HG02798 (cell line): ENCODE measurements around the gene PHC3.
A peak's percentile ranks its signal among the peaks of the same experiment; 100 is the strongest.

ENCODE experiments used
- ATAC-seq: cut with Tn5 transposase; IDR thresholded peaks from one replicate; pipeline ENCODE4 v1.9.1; 2021; ENCODE audit warnings: mild to moderate bottlenecking; ENCODE audit not compliant: unreplicated experiment, poor library complexity

The PHC3 gene

DNA sequence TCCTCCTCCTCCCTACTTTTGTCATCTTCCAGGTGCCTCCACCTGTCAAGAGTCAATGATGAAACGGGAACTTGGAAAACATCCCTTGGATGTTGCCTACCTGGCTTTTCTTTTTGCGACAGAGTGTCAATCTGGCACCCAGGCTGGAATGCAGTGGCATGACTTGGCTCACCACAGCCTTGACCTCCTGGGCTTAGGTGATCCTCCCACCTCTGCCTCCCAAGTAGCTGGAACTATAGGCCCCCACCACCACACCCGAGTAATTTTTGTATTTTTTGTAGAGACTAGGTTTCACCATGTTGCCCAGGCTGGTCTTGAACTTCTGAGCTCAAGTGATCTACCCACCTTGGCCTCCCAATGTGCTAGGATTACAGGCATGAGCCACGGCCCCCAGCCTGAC is 100.9 kb downstream of the PHC3 start:
- ATAC-seq: no peak

DNA sequence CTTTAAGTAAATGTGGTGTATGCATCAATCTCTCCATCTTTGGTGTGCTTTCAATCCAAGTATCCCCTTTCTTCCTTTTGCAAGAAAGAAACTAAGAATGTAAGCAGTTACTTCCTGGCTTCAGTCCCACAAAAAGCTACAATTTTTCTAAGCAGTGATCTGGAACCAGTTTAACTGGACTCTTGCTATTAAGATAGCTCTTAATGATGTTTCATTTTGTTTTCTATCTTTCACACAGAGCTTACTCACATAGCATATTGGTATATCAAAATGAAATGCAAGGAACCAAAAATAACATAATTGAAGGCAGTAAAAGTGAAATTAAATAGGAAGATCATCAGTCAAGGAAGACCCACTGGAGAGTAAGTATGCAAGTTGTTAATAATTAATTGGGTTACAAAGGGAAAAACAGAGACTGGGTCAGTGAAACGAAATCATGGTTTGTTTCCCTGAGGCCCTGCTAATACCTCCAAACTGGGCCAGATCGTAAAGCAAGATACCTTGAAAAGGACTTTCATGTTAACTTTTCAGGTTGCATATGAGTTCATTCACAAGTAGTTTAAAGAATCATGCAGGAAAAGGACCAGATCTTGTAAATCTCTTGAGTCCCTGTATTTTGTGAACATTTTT is 101.9 kb downstream of the PHC3 start:
- ATAC-seq: no peak

DNA sequence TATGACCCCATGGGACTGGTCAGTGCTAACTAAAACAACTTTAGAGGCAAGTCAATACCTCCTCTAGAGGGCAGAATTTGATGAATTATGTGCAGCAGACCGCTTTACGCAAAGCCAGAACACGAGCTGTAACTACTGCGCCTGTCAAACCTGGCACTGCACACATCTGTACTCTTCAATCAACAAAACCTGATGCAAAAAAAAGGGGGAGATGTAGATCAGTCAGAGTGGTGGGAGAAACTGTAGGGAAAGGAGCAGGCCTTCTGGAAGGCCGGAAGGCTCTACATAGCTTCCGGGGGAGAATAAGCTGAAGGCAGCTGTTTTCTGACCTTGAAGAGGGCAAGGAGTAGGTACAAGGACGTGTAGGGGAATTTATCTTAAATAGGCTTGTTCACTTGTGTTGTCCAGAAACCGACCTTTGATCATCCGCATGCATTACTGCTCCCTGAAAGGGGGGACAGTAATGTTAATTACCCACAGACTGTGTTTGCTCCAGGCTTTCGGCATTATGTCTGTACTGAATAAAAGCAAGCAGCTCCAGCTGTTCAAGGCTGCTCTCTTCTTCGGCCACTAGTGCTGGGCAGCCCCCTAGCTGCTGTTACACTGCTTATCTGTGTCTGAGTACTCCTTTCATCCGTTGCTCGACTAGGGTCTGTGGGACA is 102.8 kb downstream of the PHC3 start:
- no peak for ATAC-seq

DNA sequence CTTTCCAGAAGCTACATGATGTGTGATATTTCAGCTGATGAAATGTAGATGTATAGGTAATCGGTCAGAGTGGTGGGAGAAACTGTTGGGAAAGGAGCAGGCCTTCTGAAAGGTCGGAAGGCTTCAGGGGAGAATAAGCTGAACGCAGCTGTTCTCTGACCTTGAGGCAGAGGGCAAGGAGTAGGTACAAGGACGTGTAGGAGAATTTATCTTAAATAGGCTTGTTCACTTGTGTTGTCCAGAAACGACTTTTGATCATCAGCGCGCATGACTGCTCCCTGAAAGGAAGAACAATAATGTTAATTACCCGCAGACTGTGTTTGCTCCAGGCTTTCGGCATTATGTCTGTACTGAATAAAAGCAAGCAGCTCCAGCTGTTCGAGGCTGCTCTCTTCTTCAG is 104.2 kb downstream of the PHC3 start:
- ATAC-seq: no peak

DNA sequence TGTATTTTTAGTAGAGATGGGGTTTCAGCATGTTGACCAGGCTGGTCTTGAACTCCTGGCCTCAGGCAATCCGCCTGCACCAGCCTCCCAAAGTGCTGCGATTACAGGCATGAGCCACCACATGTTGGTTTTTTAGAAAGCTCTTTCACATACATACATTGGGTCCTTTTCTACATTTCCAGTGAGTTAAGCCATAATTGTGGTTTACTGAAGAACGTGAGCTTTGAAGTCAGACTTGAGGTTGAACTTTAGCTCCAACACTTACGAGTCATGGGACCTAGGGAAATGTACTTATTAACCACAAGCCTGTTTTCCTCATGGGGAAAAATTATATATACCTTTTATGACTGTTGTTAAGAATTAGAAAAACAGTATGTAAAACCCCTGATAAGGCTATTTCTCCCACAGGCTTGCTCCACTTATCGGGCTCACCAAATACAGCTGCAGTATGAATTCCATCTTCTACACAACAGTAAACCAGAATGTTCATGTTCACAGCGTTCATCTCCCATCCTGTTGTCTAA is 104.8 kb downstream of the PHC3 start:
- ATAC-seq: no peak

DNA sequence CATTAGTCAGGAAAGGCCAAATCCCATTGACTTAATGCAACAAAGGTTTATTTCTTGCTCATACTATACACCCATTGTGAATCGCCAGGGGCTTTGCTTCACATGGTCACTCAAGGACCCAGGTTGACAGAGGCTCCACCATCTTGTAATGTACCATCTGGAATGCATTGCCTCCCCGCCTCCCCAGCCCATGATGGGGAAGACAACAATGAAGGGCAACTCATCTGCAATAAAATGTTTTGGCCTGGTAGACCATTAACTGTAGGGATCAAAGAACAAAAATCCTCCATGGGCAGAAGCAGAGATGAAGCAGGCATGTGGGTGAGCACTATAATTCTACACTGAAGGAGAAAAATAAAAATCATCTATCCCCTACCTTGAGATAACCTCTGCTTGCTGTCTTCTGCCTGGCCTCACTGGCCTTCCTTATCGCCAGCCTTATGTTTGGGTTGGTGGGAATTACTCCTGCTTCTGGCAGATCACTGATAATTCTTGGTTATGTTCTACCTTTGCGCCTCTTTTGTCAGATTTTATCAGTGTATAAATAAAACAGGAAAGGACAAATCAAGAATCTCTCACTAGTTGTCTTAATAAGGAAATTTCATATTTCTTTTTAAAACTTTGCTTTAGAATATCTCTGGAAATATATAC is 106.0 kb downstream of the PHC3 start:
- no peak for ATAC-seq

DNA sequence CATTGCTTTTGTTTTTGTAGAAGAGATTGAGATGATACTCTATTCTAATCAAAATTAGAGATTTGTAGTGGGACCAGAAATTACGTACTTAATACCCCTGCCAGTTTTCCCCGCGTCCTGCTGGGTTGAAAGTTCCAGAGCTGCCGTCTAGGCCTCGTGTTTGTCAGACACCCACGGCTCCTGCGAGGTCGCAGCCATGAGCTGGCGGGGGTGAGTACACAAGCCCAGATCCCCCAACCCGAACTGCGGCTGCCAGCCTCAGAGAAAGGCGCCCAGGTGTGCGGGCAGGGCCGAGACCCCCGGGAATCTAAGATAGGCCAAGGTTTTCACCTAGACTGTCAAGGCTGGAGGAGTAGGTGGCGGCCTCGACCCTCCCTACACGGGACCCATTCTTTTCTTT is 117.4 kb downstream of the PHC3 start:
- no peak for ATAC-seq

DNA sequence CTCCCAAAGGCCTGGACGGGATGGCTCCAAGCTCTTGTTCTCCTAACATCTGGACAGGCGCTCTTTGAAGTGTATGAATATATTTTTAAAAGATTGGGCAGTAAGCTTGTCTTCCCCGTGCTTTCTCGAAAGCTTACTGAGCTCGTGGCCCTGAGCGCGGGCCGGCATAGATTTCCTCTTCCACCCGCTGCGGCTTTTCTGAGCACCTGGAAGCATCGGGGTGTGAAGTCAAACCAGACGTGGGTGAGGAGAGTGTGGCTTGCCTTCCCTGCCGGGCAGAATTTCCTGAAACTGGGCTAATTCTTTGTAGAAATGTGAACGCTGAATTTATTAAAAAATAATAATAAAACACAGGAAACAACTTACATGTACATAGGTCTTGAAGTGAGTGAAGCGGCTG is 117.8 kb downstream of the PHC3 start:
- ATAC-seq: no peak

DNA sequence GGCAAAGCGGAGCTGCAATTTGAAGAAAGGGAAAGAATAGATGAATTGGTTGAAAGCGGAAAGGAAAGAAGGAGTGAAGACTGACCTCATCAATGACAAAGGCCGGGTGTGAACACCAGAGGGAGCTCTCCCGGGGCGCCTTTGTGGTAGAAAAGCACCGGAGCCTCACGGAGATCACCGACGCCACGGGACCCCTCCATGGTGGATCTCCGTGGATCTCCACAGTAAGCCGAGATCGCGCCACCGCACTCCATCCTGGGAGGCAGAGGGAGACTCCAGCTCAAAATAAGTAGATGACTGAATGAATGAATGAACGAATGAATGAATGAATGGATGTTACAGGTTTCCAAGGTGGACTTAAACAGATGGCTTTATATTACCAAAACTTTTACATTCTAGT is 118.8 kb downstream of the PHC3 start:
- no peak for ATAC-seq

DNA sequence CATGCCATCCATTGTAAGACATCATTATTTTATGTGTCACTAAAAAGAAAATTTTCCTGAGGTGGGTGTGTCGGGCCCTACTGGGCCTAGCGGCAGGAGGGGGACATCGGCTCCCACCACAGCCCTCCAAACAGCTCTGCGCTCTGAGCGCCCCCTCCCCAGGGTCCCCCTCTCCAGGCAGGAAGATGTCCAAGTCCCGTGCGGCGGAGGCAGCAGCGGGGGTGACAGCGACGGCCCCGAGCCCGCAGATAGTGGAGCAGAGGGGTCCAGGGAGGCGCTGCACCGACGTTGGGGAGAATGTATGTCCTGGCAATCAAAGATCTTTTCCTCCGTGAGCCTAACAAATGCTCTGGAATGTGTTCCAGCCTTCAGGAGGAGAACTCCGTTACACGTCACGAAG is 119.5 kb downstream of the PHC3 start:
- no peak for ATAC-seq

DNA sequence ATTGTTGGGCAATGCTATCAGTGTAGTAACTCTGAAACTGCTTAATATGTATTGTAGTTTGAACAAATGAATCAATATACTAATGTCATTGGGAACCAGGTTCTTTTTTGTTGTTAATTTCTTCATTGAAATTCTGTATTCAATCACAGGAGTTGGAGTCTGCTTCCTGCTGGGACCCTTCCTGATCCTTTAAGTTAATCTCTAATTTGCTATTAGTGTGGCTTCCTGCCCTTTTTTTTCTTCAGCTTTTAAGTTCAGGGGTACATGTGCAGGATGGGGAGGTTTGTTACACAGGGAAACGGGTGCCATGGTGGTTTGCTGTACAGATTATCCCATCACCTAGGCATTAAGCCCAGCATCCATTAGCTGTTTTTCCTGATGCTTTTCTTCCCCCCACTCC is 122.1 kb downstream of the PHC3 start:
- ATAC-seq: no peak

DNA sequence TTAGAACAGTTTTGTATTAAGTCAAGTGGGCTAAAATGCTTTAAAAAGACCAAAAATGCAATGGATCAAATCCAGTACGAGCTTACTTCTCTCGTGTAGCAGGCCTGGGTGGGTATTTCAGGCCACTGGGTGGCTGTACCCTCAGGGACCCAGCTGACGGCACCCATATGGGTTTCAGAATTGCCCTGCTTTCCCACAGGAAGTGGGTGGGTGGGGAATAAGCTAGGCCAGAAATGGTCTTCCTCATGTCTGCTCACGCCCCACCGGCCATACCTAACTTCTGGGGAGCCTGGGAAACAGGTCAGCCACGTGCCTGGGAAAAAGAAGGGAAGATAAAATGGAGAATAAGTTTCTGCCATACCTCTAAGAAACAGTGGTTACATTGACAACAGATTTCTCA is 123.4 kb downstream of the PHC3 start:
- no peak for ATAC-seq

DNA sequence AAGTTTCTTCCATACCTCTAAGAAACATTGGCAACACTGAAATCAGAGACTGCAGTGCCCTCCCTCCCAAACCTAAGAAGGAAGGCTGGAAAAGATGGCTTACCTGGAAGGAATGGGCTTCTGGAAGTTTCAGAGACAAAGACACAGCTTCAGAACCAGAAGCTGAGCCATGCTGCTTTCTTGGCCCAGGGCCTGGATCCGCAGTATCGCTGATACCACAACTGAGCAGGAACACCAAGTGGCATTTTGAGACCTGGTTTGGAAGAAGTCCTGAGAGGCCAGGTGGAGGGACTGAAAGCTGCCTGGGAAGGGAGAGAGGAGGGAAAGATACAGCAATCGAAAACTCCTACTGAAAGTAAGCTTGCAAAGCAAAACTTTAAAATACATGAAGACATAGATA is 124.0 kb downstream of the PHC3 start:
- no peak for ATAC-seq

DNA sequence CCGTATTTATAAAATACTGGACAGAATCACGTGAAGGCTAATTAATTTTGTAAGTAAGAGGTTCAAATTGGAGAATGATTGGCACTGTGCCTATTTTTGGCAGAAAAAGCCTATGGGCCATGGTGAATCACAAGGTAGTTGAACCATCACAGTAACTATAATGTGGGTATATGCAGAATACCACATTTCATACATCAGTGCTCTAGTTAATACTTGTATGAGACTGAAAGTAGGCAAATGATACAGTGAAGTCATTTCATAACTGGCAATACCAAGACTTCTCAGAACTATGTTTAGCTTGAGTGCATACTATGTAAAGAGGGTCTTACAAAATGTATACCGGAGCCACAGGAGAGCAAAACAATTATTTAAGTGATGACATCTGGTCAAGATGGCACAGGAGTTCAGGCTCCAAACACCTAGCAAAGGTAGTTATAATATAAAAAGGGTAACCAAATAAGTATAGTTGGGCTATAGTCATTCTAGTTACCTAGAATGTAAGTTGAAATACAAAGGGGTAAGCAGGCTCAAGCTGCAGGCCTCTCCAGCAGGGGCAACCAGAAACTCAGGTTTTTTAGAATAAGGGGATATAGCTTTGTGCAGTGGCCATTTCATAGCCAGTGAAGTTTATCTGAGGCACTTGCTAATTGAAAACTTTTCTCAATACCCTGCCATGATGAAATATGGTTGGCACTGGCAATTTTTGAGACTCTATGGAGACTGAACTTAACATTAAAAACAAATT is 124.7 kb downstream of the PHC3 start:
- peak; percentile 91 for ATAC-seq

DNA sequence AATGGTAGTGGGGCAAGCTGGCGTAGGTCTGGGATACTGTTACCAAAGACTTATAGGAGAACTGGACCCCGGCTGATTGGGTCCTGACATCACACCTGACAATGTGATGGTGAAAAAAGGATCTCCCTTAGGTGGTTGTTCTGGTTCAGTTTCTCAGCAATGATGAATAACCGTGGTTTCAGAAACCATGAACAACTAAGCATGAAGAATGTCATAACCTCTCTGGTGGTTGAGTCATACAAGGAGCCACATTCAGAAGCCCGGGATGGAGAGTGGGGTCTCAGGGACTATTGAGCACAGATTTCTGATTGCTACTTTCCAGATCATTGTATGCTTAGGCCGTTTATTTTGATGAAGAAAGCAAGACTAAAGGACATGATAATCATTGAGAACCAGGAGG is 126.3 kb downstream of the PHC3 start:
- ATAC-seq: peak; percentile 75

DNA sequence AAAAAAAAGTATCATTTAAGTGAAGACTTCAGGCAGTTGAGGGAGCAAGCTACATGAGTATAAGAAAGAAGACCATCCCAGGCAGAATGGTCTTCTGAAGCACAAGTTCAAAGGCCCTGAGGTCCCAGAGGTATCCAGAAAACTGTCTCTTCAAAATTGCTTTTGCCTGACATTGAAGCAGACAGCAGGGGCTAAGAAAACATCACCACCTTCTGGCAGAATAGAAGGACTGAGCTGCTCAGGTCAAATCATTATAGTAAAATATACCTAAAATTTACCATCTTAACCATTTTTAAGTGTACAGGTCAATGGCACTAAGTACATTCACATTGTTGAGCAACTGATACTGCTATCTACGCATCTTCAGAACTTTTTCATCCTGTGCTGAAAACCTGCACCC is 127.3 kb downstream of the PHC3 start:
- ATAC-seq: no peak

DNA sequence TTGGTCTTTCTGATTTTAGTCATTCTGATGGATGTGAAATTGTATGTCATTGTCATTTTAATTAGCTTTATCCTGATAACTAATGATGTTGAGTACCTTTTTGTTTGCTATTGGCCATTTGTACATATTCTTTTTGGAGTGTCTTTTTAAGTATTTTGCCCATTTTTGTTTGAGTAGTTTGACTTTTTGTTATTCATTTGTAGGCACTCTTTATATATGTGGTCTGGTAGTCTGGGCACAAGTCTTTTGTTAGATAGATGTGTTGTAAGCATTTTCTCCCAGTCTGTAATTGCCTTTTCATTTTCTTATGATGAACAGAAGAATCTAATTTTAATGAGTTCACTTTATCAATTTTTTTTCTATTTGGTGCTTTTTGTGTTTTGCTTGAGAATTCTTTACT is 129.1 kb downstream of the PHC3 start:
- ATAC-seq: no peak

DNA sequence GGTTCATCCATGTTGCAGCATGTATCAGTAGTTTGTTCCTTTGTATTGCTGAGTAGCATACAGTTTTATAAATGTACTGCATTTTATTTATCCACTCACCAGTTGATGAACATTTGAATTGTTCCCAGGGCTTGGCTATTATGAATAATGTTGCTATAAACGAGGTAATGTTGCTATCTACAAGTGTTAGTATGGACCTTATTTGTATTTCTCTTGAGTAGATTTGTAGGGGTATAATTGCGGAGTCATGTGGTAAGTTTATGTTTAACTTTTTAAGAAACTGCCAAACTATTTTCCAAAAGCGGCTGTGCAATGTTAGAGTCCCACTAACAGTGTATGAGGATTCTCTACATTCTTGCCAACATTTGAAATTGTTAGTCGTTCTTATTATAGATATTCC is 130.8 kb downstream of the PHC3 start:
- no peak for ATAC-seq

DNA sequence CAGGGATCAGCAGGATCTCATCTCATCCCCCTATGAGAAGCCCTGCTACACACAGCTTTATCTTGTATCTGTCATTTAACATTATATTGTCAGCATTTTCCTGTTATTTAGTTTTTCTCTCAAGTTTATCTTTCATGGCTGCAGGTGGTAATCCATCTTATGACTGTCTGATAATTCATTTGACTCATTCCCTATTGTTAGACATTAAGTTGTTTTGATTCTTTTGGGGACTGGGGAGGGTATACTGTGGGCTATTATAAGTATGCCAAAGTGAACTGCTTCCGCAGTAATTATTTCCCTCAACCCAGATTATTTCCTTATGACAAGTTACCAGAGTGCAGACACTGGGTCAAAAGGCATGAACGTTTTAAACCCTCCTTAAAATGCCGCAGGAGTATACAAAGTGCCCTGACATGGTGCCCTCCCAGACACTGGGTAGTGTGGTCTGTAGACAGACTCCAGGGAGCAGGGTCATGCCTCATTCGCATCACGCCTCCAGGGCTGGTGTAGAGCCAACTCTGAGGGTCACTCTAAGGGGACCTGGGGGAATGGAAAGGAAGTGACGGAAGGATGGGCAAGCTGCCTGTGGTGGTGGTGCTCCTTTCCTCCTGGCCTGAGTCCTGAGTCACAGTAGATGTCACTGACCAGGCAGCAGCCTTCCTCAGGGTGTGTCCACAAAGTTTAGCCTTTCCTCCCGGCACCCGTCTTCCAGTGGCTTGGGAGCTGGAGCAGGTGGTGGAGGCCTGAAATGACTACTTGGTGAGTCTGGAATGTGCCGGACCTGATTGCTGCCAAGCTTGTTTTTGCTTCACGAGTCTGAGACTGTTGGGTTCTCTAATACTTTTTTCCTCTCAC is 132.2 kb downstream of the PHC3 start:
- ATAC-seq: no peak

DNA sequence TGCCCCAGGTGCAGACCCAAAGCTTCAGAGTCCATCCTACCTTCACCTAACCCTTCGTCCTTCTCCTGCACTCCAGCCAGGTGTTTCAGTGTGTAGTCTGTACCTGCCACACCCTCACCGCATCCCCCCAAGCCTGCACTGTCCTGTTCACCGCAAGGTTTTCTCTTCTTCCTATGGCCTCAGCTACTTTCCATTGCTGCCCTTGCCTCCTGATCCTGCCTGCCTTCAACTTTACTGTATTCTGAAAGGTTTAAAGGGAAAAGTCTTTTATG is 134.5 kb downstream of the PHC3 start:
- no peak for ATAC-seq
